PC-9 (cell line): ENCODE data around the gene FAM177B. TPM values are rescaled to one million over a fixed set of nuclear protein-coding genes. Genes with fewer than 3 reads are reported as not detected.

ENCODE experiments used
- BruUV-seq: library from RNA; stranded (reverse); fragments of 400-500 nt; replicated peaks from 2 replicates; lab custom pipeline; 2021; lab: Mats Ljungman, UMichigan
- CTCF ChIA-PET: fragments of 300-600 bp; sonication (Branson Sonifier 250); formaldehyde crosslinking; loops from one replicate; lab custom pipeline; 2022; ENCODE audit warnings: antibody characterized with exemption; lab: Charles Lee
- POLR2A ChIA-PET: fragments of 300-600 bp; sonication (Branson Sonifier 250); formaldehyde crosslinking; loops from one replicate; lab custom pipeline; 2022; ENCODE audit warnings: antibody characterized with exemption; ENCODE audit not compliant: unreplicated experiment; lab: Charles Lee
- DNase-seq, 2 experiments: peaks; one replicate each; pipeline versions ENCODE4 v3.0.0 to v3.0.0-alpha.2; 2015 to 2022; ENCODE audit warnings: mixed read lengths in 1 of 2
- H2AFZ ChIP-seq: fragments of 200-600 bp; sonication (generic); 2 replicates; pipeline ENCODE4 v1.8.1; 2017; ENCODE audit warnings: antibody characterized with exemption
- H3F3A ChIP-seq: fragments of 200-600 bp; sonication (generic); 2 replicates; pipeline ENCODE4 v1.8.1; 2017; ENCODE audit warnings: antibody characterized with exemption, mild to moderate bottlenecking, low read depth; ENCODE audit not compliant: insufficient read depth
- H3K27ac ChIP-seq: fragments of 200-600 bp; sonication (generic); 2 replicates; pipeline ENCODE4 v1.6.1; 2016; ENCODE audit warnings: mixed run types
- H3K27me3 ChIP-seq: fragments of 200-600 bp; sonication (generic); 2 replicates; pipeline ENCODE4 v1.6.1; 2016; ENCODE audit warnings: low read depth, mixed run types; ENCODE audit not compliant: insufficient read depth
- H3K36me3 ChIP-seq: fragments of 200-600 bp; sonication (generic); 2 replicates; pipeline ENCODE4 v1.6.1; 2016; ENCODE audit warnings: low read depth, mixed run types
- H3K4me1 ChIP-seq: fragments of 200-600 bp; sonication (generic); replicated peaks from 2 replicates; pipeline ENCODE4 v1.6.1; 2016; ENCODE audit warnings: mixed run types; ENCODE audit not compliant: insufficient read depth
- H3K4me2 ChIP-seq: fragments of 200-600 bp; sonication (generic); 2 replicates; pipeline ENCODE4 v1.6.1; 2017; ENCODE audit warnings: mixed run types
- H3K4me3 ChIP-seq: fragments of 200-600 bp; sonication (generic); 2 replicates; pipeline ENCODE4 v1.6.1; 2016; ENCODE audit warnings: mixed run types
- H3K79me2 ChIP-seq: fragments of 200-600 bp; sonication (generic); 2 replicates; pipeline ENCODE4 v1.6.1; 2017; ENCODE audit warnings: low read depth, mixed run types
- H3K9me2 ChIP-seq: fragments of 200-600 bp; sonication (generic); 2 replicates; pipeline ENCODE4 v1.8.1; 2017; ENCODE audit warnings: mild to moderate bottlenecking; ENCODE audit not compliant: insufficient read depth
- H3K9me3 ChIP-seq: fragments of 200-600 bp; sonication (generic); 2 replicates; pipeline ENCODE4 v1.8.1; 2016; ENCODE audit warnings: low read depth; ENCODE audit not compliant: insufficient read depth
- H4K20me1 ChIP-seq: fragments of 200-600 bp; sonication (generic); 2 replicates; pipeline ENCODE4 v1.8.1; 2017; ENCODE audit not compliant: insufficient read depth
- EZH2 ChIP-seq: fragments of 200-600 bp; sonication (generic); IDR thresholded peaks from 2 replicates; pipeline ENCODE4 v1.8.0; 2017; ENCODE audit warnings: antibody characterized with exemption, low read depth
- intact Hi-C: fragments of 100-400 bp; cut with micrococcal nuclease; formaldehyde crosslinking; loops from one replicate; pipeline ENCODE4 v1.10.0; 2022; ENCODE audit not compliant: unreplicated experiment
- total RNA-seq: library from RNA; stranded (reverse); gene quantifications from 2 replicates; pipeline ENCODE4 v1.2.3, GENCODE V29; 2021
- TF ChIP-seq, protein P1 (sequence below): fragments of 200-600 bp; sonication (generic); conservative IDR thresholded peaks from 2 replicates; pipeline ENCODE4 v1.6.1; 2017; ENCODE audit warnings: mixed run types, antibody characterized with exemption, mild to moderate bottlenecking, moderate library complexity

Gene FAM177B
- total RNA-seq, 1 experiment from 2014 or later = not detected

GRCh38 chr1:222702210-222702609 is 34.8 kb upstream of the FAM177B start:
- Histone ChIP-seq H3K27me3 (no peaks in the 10 kb centered on the region), H3K9me2 (0 out of 2 replicates have a peak, but pooled peaks cover 5% of the 10 kb centered on the region)

DNA sequence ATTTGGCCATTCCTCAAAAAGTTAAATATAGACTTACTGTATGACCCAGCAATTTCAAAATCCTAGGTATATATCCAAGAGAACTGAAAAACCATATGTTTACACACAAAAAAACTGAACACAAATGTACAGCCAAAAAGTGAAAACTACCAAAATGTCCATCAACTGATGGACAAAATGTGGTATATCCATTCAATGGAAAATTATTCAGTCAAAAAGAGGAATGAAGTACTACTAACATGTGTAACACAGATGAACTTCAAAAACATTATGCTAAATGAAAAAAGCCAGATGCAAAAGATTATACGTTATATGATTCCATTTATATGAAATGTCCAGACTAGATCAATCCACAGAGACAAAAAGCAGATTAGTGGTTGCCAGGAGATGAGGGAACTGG is 32.7 kb upstream of the FAM177B start:
- intact Hi-C loops = no loop called here
- no peaks in the 10 kb centered on the region for H4K20me1 ChIP-seq
- peaks cover 23% of the 10 kb centered on the region for H3K79me2 ChIP-seq
- POLR2A ChIA-PET = no interaction called here
- no peak for TF ChIP-seq EZH2
- TF ChIP-seq, protein P1, sequence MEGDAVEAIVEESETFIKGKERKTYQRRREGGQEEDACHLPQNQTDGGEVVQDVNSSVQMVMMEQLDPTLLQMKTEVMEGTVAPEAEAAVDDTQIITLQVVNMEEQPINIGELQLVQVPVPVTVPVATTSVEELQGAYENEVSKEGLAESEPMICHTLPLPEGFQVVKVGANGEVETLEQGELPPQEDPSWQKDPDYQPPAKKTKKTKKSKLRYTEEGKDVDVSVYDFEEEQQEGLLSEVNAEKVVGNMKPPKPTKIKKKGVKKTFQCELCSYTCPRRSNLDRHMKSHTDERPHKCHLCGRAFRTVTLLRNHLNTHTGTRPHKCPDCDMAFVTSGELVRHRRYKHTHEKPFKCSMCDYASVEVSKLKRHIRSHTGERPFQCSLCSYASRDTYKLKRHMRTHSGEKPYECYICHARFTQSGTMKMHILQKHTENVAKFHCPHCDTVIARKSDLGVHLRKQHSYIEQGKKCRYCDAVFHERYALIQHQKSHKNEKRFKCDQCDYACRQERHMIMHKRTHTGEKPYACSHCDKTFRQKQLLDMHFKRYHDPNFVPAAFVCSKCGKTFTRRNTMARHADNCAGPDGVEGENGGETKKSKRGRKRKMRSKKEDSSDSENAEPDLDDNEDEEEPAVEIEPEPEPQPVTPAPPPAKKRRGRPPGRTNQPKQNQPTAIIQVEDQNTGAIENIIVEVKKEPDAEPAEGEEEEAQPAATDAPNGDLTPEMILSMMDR = no peak
- no peak overlapping the region for H2AFZ ChIP-seq
- DNase-seq = no peak
- no peaks in the 10 kb centered on the region for H3K4me1 ChIP-seq
- no peak overlapping the region for H3K4me2 ChIP-seq
- no peaks in the 10 kb centered on the region; the same call in 1 of the 2 replicates for H3K36me3 ChIP-seq
- H3K9me3 ChIP-seq = no peaks in the 10 kb centered on the region
- no TSS peak for BruUV-seq
- no peaks in the 10 kb centered on the region for H3F3A ChIP-seq
- CTCF ChIA-PET = no interaction called here
- H3K4me3 ChIP-seq = no peak overlapping the region
- no peaks in the 10 kb centered on the region for H3K27me3 ChIP-seq
- 0 out of 2 replicates have a peak, but pooled peaks cover 5% of the 10 kb centered on the region for H3K9me2 ChIP-seq
- no peak overlapping the region for H3K27ac ChIP-seq

More at GRCh38 chr1:222702210-222702609, 34.8 kb upstream of the FAM177B start:
- TF ChIP-seq, protein P1 = no peak
- no peak for TF ChIP-seq EZH2
- intact Hi-C loops = no loop called here
- BruUV-seq = no TSS peak
- CTCF ChIA-PET = no interaction called here
- POLR2A ChIA-PET = no interaction called here
- peaks cover 5% of the 10 kb centered on the region for H3K79me2 ChIP-seq
- H3K36me3 ChIP-seq = no peaks in the 10 kb centered on the region; the same call in 1 of the 2 replicates
- no peaks in the 10 kb centered on the region for H3F3A ChIP-seq
- no peak for DNase-seq
- no peak overlapping the region for H2AFZ ChIP-seq
- H3K4me2 ChIP-seq = no peak overlapping the region
- no peak overlapping the region for H3K4me3 ChIP-seq
- no peaks in the 10 kb centered on the region for H3K9me3 ChIP-seq
- no peaks in the 10 kb centered on the region for H3K4me1 ChIP-seq
- no peak overlapping the region for H3K27ac ChIP-seq
- no peaks in the 10 kb centered on the region for H4K20me1 ChIP-seq

- intact Hi-C loops = no loop called here
- TF ChIP-seq, protein P1 = no peak
- no peak for TF ChIP-seq EZH2
- Histone ChIP-seq H3K4me2 (no peak overlapping the region), H3K27me3 (no peaks in the 10 kb centered on the region), H3K79me2 (peaks cover 38% of the 10 kb centered on the region), H3K27ac (no peak overlapping the region), H3F3A (peaks cover 15% of the 10 kb centered on the region), H3K4me3 (no peak overlapping the region), H2AFZ (no peak overlapping the region), H3K9me2 (0 out of 2 replicates have a peak, but pooled peaks cover 5% of the 10 kb centered on the region), H3K9me3 (no peaks in the 10 kb centered on the region), H4K20me1 (no peaks in the 10 kb centered on the region), H3K4me1 (peaks cover 15% of the 10 kb centered on the region), H3K36me3 (no peaks in the 10 kb centered on the region; the same call in 1 of the 2 replicates)
- DNase-seq = no peak
- ChIA-PET CTCF (no interaction called here), POLR2A (no interaction called here)
- BruUV-seq = no TSS peak
Observed at GRCh38 chr1:222706815-222707214, 30.2 kb upstream of the FAM177B start.
